GM12865 (cell line): ENCODE measurements around the gene DAGLB.

ENCODE experiments used
- DNase-seq: peaks from one replicate; pipeline ENCODE4 v3.0.0; 2010; ENCODE audit warnings: low read depth
- H3K4me3 ChIP-seq: 2 replicates; pipeline ENCODE4 v1.5.1; 2011; ENCODE audit warnings: mild to moderate bottlenecking, low read depth, low read length, control low read depth
- TF ChIP-seq, protein P1 (sequence below): IDR thresholded peaks from 2 replicates; pipeline ENCODE4 v1.5.1; 2011; ENCODE audit warnings: low read length, control low read depth, low read depth, inconsistent platforms; ENCODE audit not compliant: insufficient read depth; ENCODE audit errors: missing control alignments

Gene DAGLB

DNA sequence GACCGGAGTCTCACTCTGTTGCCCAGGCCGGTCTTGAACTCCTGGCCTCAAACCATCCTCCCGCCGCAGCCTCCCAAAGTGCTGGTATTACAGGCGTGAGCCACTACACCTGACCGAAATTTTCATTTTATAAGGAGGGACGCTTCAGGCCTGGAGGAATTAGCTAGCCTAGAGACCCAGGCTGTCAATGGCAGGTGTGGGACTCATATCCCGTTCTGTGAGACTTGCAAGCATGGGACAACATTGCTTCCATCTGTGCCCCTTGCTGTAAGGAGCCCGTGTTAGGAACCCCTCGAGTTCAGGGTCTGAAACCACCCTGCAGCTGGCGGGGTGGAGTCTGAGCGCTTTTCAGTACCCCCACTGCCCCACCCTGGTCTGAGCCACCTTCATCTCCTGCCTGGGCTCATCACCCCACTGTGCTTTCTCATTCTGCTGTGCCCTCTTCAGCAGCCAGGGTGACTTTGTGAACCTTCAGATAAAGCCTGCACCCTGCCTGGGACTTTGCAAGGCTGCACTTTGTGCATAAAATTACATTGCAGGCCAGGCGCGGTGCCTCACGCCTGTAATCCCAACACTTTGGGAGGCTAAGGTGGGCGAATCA, 1.3 kb upstream of the DAGLB start:
- no peak for DNase-seq
- TF ChIP-seq, protein P1, sequence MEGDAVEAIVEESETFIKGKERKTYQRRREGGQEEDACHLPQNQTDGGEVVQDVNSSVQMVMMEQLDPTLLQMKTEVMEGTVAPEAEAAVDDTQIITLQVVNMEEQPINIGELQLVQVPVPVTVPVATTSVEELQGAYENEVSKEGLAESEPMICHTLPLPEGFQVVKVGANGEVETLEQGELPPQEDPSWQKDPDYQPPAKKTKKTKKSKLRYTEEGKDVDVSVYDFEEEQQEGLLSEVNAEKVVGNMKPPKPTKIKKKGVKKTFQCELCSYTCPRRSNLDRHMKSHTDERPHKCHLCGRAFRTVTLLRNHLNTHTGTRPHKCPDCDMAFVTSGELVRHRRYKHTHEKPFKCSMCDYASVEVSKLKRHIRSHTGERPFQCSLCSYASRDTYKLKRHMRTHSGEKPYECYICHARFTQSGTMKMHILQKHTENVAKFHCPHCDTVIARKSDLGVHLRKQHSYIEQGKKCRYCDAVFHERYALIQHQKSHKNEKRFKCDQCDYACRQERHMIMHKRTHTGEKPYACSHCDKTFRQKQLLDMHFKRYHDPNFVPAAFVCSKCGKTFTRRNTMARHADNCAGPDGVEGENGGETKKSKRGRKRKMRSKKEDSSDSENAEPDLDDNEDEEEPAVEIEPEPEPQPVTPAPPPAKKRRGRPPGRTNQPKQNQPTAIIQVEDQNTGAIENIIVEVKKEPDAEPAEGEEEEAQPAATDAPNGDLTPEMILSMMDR: no peak
- H3K4me3 ChIP-seq: no peak overlapping the region

DNA sequence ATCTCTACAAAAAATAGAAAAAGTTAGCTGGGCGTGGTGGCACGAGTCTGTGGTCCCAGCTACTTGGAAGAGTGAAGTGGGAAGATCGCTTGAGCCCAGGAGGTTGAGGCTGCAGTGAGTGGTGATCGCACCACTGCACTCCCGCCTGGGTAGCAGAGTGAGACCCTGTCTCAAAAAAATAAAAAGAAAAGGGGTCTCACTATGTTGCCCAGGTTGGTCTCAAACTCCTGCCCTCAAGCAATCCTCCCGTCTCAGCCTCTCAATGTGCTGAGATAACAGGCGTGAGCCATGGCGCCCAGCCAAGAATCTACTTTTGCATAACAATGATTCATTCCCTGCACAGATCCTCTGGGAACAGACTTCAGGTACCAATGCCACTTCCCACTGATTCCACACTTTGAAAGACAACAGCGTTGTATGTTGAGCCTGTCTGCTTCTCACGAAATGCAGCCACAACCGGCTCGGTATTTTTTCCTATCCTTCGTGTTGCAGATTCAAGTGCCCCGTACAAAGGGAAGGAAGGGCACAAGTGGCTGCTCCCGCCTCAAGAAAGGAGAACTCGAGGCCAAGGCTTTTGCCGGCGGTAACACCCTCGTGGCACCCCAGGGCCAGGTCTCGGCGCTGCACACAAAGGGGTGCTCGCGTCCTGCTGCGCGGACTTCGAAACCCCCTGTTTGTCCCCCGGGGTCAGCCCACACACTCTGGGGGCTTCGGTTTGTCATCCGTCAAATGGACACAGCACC, 745 bp downstream of the DAGLB start:
- peak; percentile 56 for DNase-seq
- TF ChIP-seq, protein P1: no peak

DNA sequence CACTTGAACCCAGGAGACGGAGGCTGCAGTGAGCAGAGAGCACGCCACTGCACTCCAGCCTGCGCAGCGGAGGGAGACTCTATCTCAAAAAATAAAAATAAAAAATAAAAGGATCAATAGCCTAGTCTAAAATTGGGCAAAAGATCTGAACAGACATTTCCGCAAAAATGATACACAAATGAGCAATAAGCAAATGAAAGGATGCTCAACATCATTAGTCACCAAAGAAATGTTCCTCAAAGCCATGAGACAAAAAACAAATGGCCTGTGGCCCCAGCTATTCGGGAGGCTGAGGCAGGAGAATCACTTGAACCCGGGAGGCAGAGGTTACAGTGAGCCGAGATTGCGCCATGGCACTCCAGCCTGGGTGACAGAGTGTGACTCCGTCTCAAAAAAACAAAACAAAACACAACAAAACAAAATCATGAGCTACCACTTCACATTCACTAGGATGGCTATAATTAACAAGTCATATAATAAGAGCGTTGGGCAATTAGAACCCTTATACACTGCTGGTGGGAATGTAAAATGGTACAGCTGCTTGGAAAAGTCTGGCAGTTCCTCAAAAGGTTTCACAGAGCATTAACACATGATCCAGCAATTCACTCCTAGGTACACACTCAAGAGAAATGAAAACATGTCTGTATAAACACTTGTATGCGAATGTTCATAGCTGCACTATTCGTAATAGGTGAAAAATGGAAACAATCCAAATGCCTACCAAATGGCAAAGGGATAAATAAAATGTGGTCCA, 3.1 kb downstream of the DAGLB start:
- TF ChIP-seq, protein P1: no peak
- H3K4me3 ChIP-seq: no peak overlapping the region
- DNase-seq: no peak

More for the DNA sequence above, 745 bp downstream of the DAGLB start:
- H3K4me3 ChIP-seq: peak overlapping the region; percentile 93

DNA sequence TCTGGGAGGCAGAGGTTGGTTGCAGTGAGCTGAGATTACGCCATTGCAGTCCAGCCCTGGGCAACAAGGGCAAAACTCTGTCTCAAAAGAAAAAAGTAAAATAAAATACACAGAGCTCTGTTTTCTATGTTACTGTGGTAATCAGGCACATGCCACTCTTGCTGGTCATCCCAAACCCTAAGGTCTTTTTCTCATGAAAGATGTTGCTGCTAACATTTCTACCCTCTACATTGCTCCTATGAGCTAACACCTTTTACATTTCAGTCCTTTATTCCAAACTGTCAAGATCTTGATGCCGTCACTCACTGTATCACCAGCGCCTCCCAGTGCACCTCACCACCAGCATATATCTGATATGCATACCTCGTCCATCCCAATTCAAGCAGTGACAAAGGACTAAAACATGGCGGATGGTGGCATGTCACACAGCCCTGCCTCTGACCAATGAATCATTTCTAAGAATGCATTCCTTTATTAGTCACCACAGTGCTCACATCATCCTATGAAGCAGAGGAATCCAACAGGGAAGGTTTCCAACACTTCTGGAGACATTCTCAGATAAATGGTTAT, 4.3 kb downstream of the DAGLB start:
- no peak overlapping the region for H3K4me3 ChIP-seq
- no peak for DNase-seq
- TF ChIP-seq, protein P1: no peak

DNA sequence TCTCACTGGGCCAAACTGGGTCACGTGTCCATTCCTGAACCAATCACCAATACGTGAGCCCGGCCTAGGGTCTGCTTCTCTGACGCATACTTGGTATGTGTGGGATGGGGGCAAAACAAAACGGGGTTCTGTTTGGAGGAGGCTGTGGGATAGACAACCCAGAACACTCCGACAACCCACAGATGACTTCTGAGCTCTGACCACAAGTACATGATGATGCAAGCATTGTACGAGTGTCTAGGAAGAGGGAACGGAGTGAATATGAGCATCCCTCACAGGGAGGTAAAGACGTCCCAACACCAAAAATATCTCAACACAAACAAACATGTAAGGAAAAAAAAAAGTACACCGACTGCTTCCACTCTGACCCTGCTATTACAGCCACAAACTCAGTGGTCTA, 5.6 kb downstream of the DAGLB start:
- DNase-seq: no peak
- H3K4me3 ChIP-seq: no peak overlapping the region
- TF ChIP-seq, protein P1: no peak

DNA sequence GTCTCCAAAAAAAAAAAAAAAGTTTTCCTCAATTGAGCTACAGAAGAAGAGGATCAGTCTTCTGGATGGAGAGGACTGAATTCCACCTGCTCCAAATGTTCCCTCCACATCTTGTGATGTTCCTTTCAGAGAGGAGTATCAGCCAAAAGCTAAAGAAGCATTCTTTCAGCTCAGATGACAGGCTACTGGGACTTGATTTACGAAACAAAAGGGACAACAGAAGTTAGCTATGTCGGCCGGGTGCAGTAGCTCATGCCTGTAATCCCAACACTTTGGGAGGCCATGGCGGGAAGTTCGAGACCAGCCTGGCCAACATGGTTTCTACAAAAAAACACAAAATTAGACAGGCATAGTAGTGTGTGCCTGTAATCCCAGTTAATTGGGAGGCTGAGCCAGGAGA, 7.4 kb downstream of the DAGLB start:
- DNase-seq: no peak
- H3K4me3 ChIP-seq: no peak overlapping the region

More for the DNA sequence above, 7.4 kb downstream of the DAGLB start:
- TF ChIP-seq, protein P1: no peak
